ENCODE data around the gene LEPROT. TPM values are rescaled to one million over a fixed set of nuclear protein-coding genes. Genes with fewer than 3 reads are reported as not detected.
A peak's percentile ranks its signal among the peaks of the same experiment; 100 is the strongest.

Gene LEPROT
- polyA plus RNA-seq, 3 donors, result 148 to 181 (median 165) TPM

GRCh38 chr1:65409816-65410326 lies 10.6 kb upstream of the LEPROT start:
- DNase-seq (ENCODE audit: low read depth in 3 of 3, low spot score in 2 of 3), result no peak

GRCh38 chr1:65412256-65412983 lies 8.0 kb upstream of the LEPROT start:
- no peak for DNase-seq (ENCODE audit: low read depth in 3 of 3, low spot score in 2 of 3)

GRCh38 chr1:65412984-65413375 lies 7.5 kb upstream of the LEPROT start:
- DNase-seq (ENCODE audit: low read depth in 3 of 3, low spot score in 2 of 3), result no peak

- DNase-seq (ENCODE audit: low read depth in 3 of 3, low spot score in 2 of 3), result no peak
Measured at GRCh38 chr1:65414538-65414937, 5.9 kb upstream of the LEPROT start.

GRCh38 chr1:65416767-65417166 lies 3.7 kb upstream of the LEPROT start:
- no peak for DNase-seq (ENCODE audit: low read depth in 3 of 3, low spot score in 2 of 3)

GRCh38 chr1:65417729-65418128 lies 2.7 kb upstream of the LEPROT start:
- DNase-seq (ENCODE audit: low read depth in 3 of 3, low spot score in 2 of 3), result no peak

GRCh38 chr1:65418522-65419185 lies 1.8 kb upstream of the LEPROT start:
- DNase-seq (ENCODE audit: low read depth in 3 of 3, low spot score in 2 of 3), result no peak

- peak; percentile 87 to 95 (median 90) for DNase-seq (ENCODE audit: low read depth in 3 of 3, low spot score in 2 of 3)
Measured at GRCh38 chr1:65419681-65420589, 533 bp upstream of the LEPROT start.

- peak in 1 of 3 donors; percentile 48 for DNase-seq (ENCODE audit: low read depth in 3 of 3, low spot score in 2 of 3)
Measured at GRCh38 chr1:65421351-65422025, 1.0 kb downstream of the LEPROT start.

- DNase-seq (ENCODE audit: low read depth in 3 of 3, low spot score in 2 of 3), result no peak
Measured at GRCh38 chr1:65422241-65423203, 2.1 kb downstream of the LEPROT start.

- no peak for DNase-seq (ENCODE audit: low read depth in 3 of 3, low spot score in 2 of 3)
Measured at GRCh38 chr1:65423884-65424572, 3.6 kb downstream of the LEPROT start.

GRCh38 chr1:65424573-65424889 lies 4.1 kb downstream of the LEPROT start:
- DNase-seq (ENCODE audit: low read depth in 3 of 3, low spot score in 2 of 3), result no peak

- no peak for DNase-seq (ENCODE audit: low read depth in 3 of 3, low spot score in 2 of 3)
Measured at GRCh38 chr1:65425006-65425405, 4.5 kb downstream of the LEPROT start.

- no peak for DNase-seq (ENCODE audit: low read depth in 3 of 3, low spot score in 2 of 3)
Measured at GRCh38 chr1:65425697-65426096, 5.2 kb downstream of the LEPROT start.

GRCh38 chr1:65429078-65429477 lies 8.6 kb downstream of the LEPROT start:
- no peak for DNase-seq (ENCODE audit: low read depth in 3 of 3, low spot score in 2 of 3)

GRCh38 chr1:65429806-65430205 lies 9.3 kb downstream of the LEPROT start:
- DNase-seq (ENCODE audit: low read depth in 3 of 3, low spot score in 2 of 3), result no peak

GRCh38 chr1:65431111-65431705 lies 10.7 kb downstream of the LEPROT start:
- no peak for DNase-seq (ENCODE audit: low read depth in 3 of 3, low spot score in 2 of 3)

GRCh38 chr1:65432918-65433317 lies 12.4 kb downstream of the LEPROT start:
- no peak for DNase-seq (ENCODE audit: low read depth in 3 of 3, low spot score in 2 of 3)

GRCh38 chr1:65434255-65434654 lies 13.8 kb downstream of the LEPROT start:
- DNase-seq (ENCODE audit: low read depth in 3 of 3, low spot score in 2 of 3), result no peak

Data from right renal cortex interstitium (tissue), 3 donors.